Stomach smooth muscle (tissue), 2 donors: ENCODE measurements around the gene PPP3CA.

ENCODE experiments used
- H3K27ac ChIP-seq: one replicate; pipeline ENCODE4 v1.7.0; 2013; ENCODE audit warnings: mild to moderate bottlenecking, low read length, inconsistent platforms
- H3K27me3 ChIP-seq, 2 donors: one replicate each; pipeline ENCODE4 v1.7.0; 2013; ENCODE audit warnings: low read length in 2 of 2; ENCODE audit not compliant: insufficient read depth in 2 of 2, control insufficient read depth in 1 of 2
- H3K36me3 ChIP-seq, 2 donors: one replicate each; pipeline ENCODE4 v1.7.0; 2013; ENCODE audit warnings: low read length in 2 of 2; ENCODE audit not compliant: control insufficient read depth in 2 of 2, insufficient read depth in 2 of 2
- H3K4me1 ChIP-seq: one replicate; pipeline ENCODE4 v1.7.0; 2013; ENCODE audit warnings: low read length; ENCODE audit not compliant: control insufficient read depth, insufficient read depth
- H3K4me3 ChIP-seq, 2 donors: one replicate each; pipeline ENCODE4 v1.7.0; 2013; ENCODE audit warnings: low read length in 2 of 2
- H3K9ac ChIP-seq, 2 donors: one replicate each; pipeline ENCODE4 v1.7.0; 2013; ENCODE audit warnings: low read length in 2 of 2, mild to moderate bottlenecking in 1 of 2
- H3K9me3 ChIP-seq, 2 donors: one replicate each; pipeline ENCODE4 v1.7.0; 2013; ENCODE audit warnings: low read length in 2 of 2; ENCODE audit not compliant: control insufficient read depth in 2 of 2
- donor health status: healthy.
- donor health status: Pancreatic carcinoma.

The PPP3CA gene

GRCh38 chr4:101074326-101074725 lies 273.0 kb downstream of the PPP3CA start:
- H3K9ac ChIP-seq, result no peak overlapping the region
- H3K4me3 ChIP-seq, result no peak overlapping the region
- H3K36me3 ChIP-seq, result no peaks in the 10 kb centered on the region
- no peaks in the 10 kb centered on the region for H3K9me3 ChIP-seq
- no peaks in the 10 kb centered on the region for H3K4me1 ChIP-seq
- H3K27ac ChIP-seq, result no peak overlapping the region
- H3K27me3 ChIP-seq, result no peaks in the 10 kb centered on the region

DNA sequence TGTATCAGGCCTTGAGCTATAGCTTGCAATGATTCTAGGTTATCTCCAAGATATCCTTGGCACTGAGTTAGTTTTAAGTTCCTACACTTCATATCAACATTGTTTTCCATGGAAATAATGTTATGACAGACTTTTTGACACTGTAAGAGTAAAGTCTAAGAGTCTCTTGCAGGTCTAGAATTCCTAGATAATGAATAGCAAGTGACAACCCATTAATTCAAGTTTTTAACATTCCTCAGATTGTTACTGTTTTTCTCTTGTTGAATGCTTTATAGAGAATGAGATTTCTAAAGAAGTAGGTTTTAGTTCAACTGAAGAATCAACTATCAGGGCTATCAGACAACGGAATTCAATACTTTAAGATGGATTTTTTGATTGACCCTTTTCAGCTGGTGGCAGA lies 276.1 kb downstream of the PPP3CA start:
- Histone ChIP-seq H3K4me1 (no peaks in the 10 kb centered on the region), H3K4me3 (no peak overlapping the region), H3K36me3 (no peaks in the 10 kb centered on the region), H3K27ac (no peak overlapping the region), H3K9me3 (no peaks in the 10 kb centered on the region), H3K9ac (no peak overlapping the region), H3K27me3 (no peaks in the 10 kb centered on the region)

DNA sequence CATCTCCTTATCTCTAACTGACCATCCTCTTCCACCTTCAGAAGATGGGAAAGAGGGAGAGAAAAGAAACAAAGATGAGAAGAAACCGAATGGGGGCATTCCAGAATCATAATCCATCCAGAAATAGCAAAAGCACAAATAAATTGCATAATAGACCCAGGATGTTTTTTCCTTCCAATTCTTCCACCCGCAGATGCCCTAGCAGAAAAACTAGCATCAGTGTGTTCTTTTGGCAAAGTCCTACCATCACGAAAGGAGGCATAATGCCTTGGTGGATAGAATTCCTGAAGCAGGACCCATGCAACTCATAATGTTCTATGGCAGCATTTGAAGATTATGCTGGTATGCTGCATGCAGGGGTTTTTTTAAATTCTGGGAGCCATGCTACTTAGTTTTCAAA lies 279.2 kb downstream of the PPP3CA start:
- H3K4me1 ChIP-seq, result no peaks in the 10 kb centered on the region
- H3K27me3 ChIP-seq, result no peaks in the 10 kb centered on the region
- no peak overlapping the region for H3K9ac ChIP-seq
- no peak overlapping the region for H3K4me3 ChIP-seq
- no peaks in the 10 kb centered on the region for H3K36me3 ChIP-seq
- no peak overlapping the region for H3K27ac ChIP-seq
- H3K9me3 ChIP-seq, result no peaks in the 10 kb centered on the region

GRCh38 chr4:101067383-101067782 lies 279.9 kb downstream of the PPP3CA start:
- Histone ChIP-seq H3K4me1 (no peaks in the 10 kb centered on the region), H3K9me3 (no peaks in the 10 kb centered on the region)

DNA sequence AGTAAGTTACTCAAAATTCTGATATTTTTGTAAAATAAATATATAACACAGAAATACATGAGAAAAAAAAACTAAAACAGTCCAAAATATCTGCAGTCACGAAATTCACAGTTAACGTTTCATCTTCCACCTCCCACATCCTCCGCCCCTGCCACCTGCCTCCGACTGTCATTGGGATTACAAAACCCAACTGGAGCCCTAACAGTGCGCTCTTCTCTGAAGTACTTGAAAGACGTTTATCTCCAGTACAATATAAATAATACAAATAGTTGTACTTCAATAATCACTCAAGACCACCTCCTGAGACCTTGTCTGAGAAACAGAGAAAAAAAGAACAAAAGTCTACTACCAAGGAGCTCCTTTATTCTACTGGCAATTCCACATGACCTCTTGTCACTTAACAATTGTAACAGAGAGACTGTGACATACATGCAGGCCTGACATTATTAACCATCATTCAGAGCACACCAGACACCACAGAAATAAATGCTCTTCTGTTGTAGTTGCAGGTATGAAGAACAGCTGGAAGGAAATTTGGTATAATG lies 280.6 kb downstream of the PPP3CA start:
- H3K9ac ChIP-seq, result no peak overlapping the region
- no peaks in the 10 kb centered on the region for H3K27me3 ChIP-seq
- H3K9me3 ChIP-seq, result no peaks in the 10 kb centered on the region
- no peak overlapping the region for H3K4me3 ChIP-seq
- H3K27ac ChIP-seq, result no peak overlapping the region
- no peaks in the 10 kb centered on the region for H3K4me1 ChIP-seq
- no peaks in the 10 kb centered on the region for H3K36me3 ChIP-seq

More at GRCh38 chr4:101067383-101067782, 279.9 kb downstream of the PPP3CA start:
- Histone ChIP-seq H3K4me3 (no peak overlapping the region), H3K9ac (no peak overlapping the region), H3K36me3 (no peaks in the 10 kb centered on the region), H3K27ac (no peak overlapping the region), H3K27me3 (no peaks in the 10 kb centered on the region)

GRCh38 chr4:101065935-101066485 lies 281.3 kb downstream of the PPP3CA start:
- Histone ChIP-seq H3K36me3 (no peaks in the 10 kb centered on the region), H3K4me1 (no peaks in the 10 kb centered on the region), H3K27me3 (no peaks in the 10 kb centered on the region), H3K4me3 (no peak overlapping the region), H3K9ac (no peak overlapping the region), H3K9me3 (no peaks in the 10 kb centered on the region), H3K27ac (no peak overlapping the region)

DNA sequence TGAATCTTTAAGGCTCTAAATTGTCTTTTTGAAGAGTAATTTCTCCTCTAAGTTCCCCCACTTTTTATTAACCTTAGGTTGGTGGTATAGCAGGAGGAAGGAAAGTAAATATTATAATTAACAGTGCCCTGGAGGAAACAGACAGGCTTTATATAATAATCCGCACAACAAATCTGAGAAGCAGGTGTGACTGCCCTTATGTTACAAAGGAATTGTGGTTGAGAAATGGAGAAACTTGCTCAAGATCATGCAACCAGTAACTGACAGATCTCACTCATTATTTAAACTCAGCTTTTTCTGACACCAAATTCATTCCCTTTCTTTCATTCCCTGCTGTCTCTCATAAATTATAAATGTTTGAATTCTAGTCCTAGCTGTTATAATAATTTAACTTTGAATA lies 282.0 kb downstream of the PPP3CA start:
- no peak overlapping the region for H3K4me3 ChIP-seq

DNA sequence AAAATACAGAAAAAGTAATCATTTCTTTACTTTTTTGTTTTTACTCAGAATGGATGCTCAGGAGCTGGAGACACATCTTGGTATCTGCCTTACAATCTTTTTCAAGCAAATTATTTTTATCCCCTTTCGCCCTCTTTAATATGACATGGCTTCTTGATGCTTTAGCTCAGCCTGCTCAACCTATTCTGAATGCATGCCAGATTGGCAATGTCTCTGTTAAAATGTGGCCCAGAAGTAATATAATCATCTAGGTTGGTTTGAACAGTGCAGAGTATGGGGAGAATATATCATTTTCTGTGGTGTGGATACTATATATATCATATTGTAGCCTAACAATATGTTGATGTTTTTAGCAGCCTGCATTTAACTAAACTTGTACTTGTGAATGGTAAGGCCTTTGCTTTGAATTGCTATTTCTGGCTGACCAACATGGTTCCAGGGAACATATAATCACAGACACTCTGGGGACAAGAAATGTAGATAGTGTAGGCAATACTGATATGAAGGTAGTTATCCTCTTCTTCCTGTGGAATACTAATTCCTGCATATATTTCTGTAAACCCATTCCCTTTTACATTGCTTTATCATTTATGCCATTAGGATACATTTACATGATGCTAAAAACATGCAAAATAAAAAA lies 282.7 kb downstream of the PPP3CA start:
- Histone ChIP-seq H3K4me3 (no peak overlapping the region), H3K36me3 (no peaks in the 10 kb centered on the region), H3K4me1 (no peaks in the 10 kb centered on the region), H3K27me3 (no peaks in the 10 kb centered on the region), H3K9ac (no peak overlapping the region), H3K27ac (no peak overlapping the region), H3K9me3 (no peaks in the 10 kb centered on the region)

More for the DNA sequence above, 282.0 kb downstream of the PPP3CA start:
- no peak overlapping the region for H3K9ac ChIP-seq
- H3K27ac ChIP-seq, result no peak overlapping the region
- H3K27me3 ChIP-seq, result no peaks in the 10 kb centered on the region
- H3K9me3 ChIP-seq, result no peaks in the 10 kb centered on the region
- no peaks in the 10 kb centered on the region for H3K36me3 ChIP-seq
- no peaks in the 10 kb centered on the region for H3K4me1 ChIP-seq

GRCh38 chr4:101055392-101055791 lies 291.9 kb downstream of the PPP3CA start:
- H3K9me3 ChIP-seq, result no peaks in the 10 kb centered on the region
- H3K36me3 ChIP-seq, result no peaks in the 10 kb centered on the region
- no peaks in the 10 kb centered on the region for H3K27me3 ChIP-seq
- no peak overlapping the region for H3K9ac ChIP-seq
- no peaks in the 10 kb centered on the region for H3K4me1 ChIP-seq
- no peak overlapping the region for H3K4me3 ChIP-seq
- no peak overlapping the region for H3K27ac ChIP-seq

GRCh38 chr4:101050837-101051205 lies 296.5 kb downstream of the PPP3CA start:
- no peak overlapping the region for H3K9ac ChIP-seq
- no peaks in the 10 kb centered on the region for H3K27me3 ChIP-seq
- no peaks in the 10 kb centered on the region for H3K36me3 ChIP-seq
- H3K4me3 ChIP-seq, result no peak overlapping the region
- H3K27ac ChIP-seq, result no peak overlapping the region
- no peaks in the 10 kb centered on the region for H3K9me3 ChIP-seq
- H3K4me1 ChIP-seq, result no peaks in the 10 kb centered on the region

- no peaks in the 10 kb centered on the region for H3K9me3 ChIP-seq
- no peaks in the 10 kb centered on the region for H3K4me1 ChIP-seq
- no peaks in the 10 kb centered on the region for H3K36me3 ChIP-seq
- no peak overlapping the region for H3K27ac ChIP-seq
- H3K27me3 ChIP-seq, result no peaks in the 10 kb centered on the region
- H3K9ac ChIP-seq, result no peak overlapping the region
- H3K4me3 ChIP-seq, result no peak overlapping the region
Observed at GRCh38 chr4:101050088-101050836, 297.1 kb downstream of the PPP3CA start.
